ENCODE measurements around the gene CDC42SE2. TPM values are rescaled to one million over a fixed set of nuclear protein-coding genes. Genes with fewer than 3 reads are reported as not detected.
"Not testable (repeated sequence)": the region's sequence is repeated elsewhere in the genome, so short reads cannot be mapped to it uniquely, and the experiment has no call there.

CDC42SE2 gene
- total RNA-seq, 1 experiment from 2014 or later = 39.6 TPM

- DNase-seq (ENCODE audit: low read depth) = no peak
Measured at GRCh38 chr5:131318455-131318854, 54.6 kb downstream of the CDC42SE2 start.

GRCh38 chr5:131321066-131321465 is 57.2 kb downstream of the CDC42SE2 start:
- DNase-seq (ENCODE audit: low read depth) = no peak

- no peak for DNase-seq (ENCODE audit: low read depth)
Measured at GRCh38 chr5:131322926-131323325, 59.1 kb downstream of the CDC42SE2 start.

DNA sequence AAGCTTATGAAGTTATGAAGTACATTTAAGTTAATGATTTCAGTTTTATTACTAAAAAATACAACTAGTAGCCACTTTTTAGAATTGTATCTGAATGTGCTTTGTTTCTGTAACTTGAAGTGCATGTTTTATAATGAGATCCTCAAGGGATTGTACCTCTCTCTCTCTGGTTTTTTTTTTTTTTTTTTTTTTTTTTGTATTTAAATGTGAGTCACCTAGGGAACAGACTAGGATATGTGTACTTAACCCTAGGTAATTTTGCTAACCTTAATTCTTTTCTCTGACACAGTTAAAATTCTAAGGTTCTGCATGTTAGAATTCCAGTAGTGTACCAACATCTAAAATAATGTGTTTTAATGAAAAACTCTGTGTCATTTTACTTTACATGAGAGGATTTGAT is 59.5 kb downstream of the CDC42SE2 start:
- no peak for DNase-seq (ENCODE audit: low read depth)

- DNase-seq (ENCODE audit: low read depth) = no peak
Measured at GRCh38 chr5:131324303-131324702, 60.5 kb downstream of the CDC42SE2 start.

DNA sequence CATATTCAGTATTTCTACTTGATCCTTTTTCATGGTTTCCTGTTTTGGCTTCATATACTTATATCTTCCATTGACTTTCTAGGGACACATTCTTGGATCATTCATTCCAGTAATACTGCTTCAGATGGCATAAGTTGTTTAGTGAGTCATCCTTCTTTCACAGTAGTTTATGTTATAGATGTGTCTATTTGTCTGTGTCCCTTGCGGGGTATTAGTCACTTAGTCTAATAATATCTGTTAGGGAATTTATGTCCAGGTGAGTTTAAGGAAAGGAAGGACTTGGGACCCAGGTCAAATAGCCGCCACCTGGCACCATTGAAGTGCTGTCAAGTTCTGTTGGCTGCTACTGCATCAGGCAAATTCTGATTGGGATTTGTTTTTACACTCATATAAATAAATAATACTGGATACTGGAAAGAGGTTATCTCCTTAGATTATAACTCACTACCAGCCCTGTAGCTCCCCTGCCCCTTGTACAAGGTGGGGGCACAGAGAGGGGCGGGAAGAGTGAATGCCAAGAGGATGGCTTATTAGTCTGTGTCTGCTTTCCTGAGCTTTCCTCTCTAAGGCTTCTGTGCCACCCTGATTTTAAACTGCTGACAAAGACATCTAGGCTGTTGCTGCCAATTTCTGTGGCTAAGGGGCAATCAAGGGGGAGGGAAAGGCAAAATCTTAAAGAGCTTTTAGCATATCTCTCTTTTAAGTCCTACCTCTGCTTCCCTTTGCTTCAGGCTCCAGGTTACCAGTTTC is 64.9 kb downstream of the CDC42SE2 start:
- DNase-seq (ENCODE audit: low read depth) = peak; percentile 3

- DNase-seq (ENCODE audit: low read depth) = no peak
Measured at GRCh38 chr5:131329286-131329560, 65.4 kb downstream of the CDC42SE2 start.

GRCh38 chr5:131330031-131330430 is 66.2 kb downstream of the CDC42SE2 start:
- DNase-seq (ENCODE audit: low read depth) = no peak

DNA sequence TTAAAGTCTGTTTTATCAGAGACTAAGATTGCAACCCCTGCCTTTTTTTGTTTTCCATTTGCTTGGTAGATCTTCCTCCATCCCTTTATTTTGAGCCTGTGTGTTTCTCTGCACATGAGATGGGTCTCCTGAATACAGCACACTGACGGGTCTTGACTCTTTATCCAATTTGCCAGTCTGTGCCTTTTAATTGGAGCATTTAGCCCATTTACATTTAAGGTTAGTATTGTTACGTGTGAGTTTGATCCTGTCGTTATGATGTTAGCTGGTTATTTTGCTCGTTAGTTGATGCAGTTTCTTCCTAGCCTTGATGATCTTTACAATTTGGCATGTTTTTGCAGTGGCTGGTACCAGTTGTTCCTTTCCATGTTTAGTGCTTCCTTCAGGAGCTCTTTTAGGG is 71.9 kb downstream of the CDC42SE2 start:
- not testable (repeated sequence) for DNase-seq (ENCODE audit: low read depth)

DNA sequence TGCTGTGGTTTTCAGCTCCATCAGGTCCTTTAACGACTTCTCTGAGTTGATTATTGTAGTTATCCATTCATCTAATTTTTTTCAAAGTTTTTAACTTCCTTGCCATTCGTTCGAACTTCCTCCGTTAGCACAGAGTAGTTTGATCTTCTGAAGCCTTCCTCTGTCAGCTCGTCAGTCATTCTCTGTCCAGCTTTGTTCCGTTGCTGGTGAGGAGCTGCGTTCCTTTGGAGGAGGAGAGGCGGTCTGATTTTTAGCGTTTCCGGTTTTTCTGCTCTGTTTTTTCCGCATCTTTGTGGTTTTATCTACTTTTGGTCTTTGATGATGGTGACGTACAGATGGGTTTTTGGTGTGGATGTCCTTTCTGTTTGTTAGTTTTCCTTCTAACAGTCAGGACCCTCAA is 72.9 kb downstream of the CDC42SE2 start:
- not testable (repeated sequence) for DNase-seq (ENCODE audit: low read depth)

DNA sequence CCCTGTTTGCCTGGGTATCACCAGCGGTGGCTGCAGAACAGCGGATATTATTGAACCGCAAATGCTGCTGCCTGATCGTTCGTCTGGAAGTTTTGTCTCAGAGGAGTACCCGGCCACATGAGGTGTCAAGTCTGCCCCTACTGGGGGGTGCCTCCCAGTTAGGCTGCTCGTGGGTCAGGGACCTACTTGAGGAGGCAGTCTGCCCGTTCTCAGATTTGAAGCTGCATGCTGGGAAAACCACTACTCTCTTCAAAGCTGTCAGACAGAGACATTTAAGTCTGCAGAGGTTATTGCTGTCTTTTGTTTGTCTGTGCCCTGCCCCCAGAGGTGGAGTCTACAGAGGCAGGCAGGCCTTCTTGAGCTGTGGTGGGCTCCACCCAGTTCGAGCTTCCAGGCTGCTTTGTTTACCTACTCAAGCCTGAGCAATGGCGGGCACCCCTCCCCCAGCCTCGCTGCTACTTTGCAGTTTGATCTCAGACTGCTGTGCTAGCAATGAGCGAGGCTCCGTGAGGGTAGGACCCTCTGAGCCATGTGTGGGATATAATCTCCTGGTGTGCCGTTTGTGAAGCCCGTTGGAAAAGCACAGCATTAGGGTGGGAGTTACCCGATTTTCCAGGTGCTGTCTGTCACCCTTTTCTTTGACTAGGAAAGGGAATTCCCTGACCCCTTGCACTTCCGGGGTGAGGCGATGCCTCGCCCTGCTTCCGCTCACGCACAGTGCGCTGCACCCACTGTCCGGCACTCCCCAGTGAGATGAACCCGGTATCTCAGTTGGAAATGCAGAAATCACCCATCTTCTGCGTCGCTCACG is 73.6 kb downstream of the CDC42SE2 start:
- not testable (repeated sequence) for DNase-seq (ENCODE audit: low read depth)

DNA sequence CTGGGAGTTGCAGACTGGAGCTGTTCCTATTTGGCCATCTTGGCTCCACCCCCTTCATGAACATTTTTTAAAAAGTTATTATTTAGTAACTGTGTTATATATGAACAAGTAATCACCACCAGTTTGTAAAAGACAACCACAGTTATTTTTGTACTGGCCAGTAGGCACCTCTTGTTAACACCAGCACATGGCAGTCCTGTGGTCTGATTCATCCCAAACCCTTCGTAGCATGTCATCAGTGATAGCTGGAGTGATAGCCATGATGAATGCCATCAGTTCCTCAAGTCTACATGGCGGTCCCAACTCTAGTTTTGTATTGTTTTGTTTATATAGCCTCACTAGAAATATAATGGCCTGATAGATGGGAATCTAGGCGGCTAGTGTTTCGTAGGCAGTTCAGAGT is 74.2 kb downstream of the CDC42SE2 start:
- no peak for DNase-seq (ENCODE audit: low read depth)

- not testable (repeated sequence) for DNase-seq (ENCODE audit: low read depth)
Measured at GRCh38 chr5:131344288-131344687, 80.4 kb downstream of the CDC42SE2 start.

- DNase-seq (ENCODE audit: low read depth) = not testable (repeated sequence)
Measured at GRCh38 chr5:131346204-131346603, 82.4 kb downstream of the CDC42SE2 start.

GRCh38 chr5:131353991-131354390 is 90.1 kb downstream of the CDC42SE2 start:
- DNase-seq (ENCODE audit: low read depth) = no peak

DNA sequence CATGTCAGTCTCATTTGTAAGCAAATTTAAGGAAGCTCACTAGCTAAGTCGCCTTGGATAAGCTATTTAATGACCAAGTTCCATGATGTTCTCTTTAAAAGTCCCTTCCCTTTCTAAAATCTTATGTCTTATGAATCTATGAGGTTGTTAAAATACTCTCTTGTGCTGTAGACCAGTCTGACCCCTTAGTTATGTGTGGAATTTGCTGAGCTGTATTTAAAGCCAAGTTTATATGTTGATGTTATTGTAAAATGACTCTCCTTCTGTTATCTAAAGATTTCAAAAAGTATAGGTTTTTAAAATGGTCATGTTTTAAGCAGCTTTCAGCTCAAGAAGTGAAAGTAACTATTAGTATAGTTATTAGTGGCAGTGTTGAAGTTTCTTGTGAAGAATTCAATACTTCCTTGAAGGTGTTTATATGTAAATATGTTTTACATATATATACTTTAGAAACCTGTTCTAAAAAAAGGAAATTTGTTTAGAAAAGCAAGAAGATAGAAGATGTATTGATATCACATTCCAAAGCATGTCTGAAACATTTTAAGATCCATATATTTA is 92.2 kb downstream of the CDC42SE2 start:
- DNase-seq (ENCODE audit: low read depth) = no peak

GRCh38 chr5:131356619-131357018 is 92.8 kb downstream of the CDC42SE2 start:
- DNase-seq (ENCODE audit: low read depth) = no peak

- DNase-seq (ENCODE audit: low read depth) = no peak
Measured at GRCh38 chr5:131357739-131358561, 94.1 kb downstream of the CDC42SE2 start.

GRCh38 chr5:131361677-131362315 is 97.9 kb downstream of the CDC42SE2 start:
- DNase-seq (ENCODE audit: low read depth) = no peak

GRCh38 chr5:131363811-131364506 is 100.1 kb downstream of the CDC42SE2 start:
- DNase-seq (ENCODE audit: low read depth) = no peak

- no peak for DNase-seq (ENCODE audit: low read depth)
Measured at GRCh38 chr5:131364507-131365050, 100.7 kb downstream of the CDC42SE2 start.

All from Daoy (cell line).